ENCODE measurements around the gene HBS1L.

HBS1L gene

DNA sequence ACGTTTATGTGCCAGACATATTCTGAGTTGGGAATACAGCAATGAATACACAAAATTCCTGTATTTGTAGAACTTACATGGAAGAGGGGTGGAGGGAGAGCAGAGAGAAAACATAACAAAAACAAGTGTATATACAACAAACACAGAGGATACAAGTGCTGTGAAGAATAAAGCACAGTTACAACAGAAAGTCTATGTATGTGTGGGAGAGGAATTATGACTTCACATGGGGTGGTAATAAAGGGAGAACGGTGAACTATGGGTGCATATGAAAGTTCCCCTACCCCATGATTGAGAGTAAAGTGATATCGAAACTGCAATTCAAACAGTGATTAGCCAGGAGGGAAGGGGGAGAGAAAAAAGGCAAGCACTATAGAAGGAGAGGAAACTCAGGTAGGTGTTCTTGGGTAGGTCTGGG is 24.6 kb downstream of the HBS1L start:
- Histone ChIP-seq H3K36me3 (peaks cover 20% of the 10 kb centered on the region), H3K27me3 (no peaks in the 10 kb centered on the region), H3K4me3 (ENCODE audit: low read depth, low read length) (no peak overlapping the region), H3K4me1 (no peaks in the 10 kb centered on the region), H3K9me3 (no peaks in the 10 kb centered on the region)
- TF ChIP-seq, protein P1, sequence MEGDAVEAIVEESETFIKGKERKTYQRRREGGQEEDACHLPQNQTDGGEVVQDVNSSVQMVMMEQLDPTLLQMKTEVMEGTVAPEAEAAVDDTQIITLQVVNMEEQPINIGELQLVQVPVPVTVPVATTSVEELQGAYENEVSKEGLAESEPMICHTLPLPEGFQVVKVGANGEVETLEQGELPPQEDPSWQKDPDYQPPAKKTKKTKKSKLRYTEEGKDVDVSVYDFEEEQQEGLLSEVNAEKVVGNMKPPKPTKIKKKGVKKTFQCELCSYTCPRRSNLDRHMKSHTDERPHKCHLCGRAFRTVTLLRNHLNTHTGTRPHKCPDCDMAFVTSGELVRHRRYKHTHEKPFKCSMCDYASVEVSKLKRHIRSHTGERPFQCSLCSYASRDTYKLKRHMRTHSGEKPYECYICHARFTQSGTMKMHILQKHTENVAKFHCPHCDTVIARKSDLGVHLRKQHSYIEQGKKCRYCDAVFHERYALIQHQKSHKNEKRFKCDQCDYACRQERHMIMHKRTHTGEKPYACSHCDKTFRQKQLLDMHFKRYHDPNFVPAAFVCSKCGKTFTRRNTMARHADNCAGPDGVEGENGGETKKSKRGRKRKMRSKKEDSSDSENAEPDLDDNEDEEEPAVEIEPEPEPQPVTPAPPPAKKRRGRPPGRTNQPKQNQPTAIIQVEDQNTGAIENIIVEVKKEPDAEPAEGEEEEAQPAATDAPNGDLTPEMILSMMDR (IDR thresholded peaks at IDR 0.05; ENCODE audit: low read depth, low read length) = no peak
- DNase-seq = no peak

DNA sequence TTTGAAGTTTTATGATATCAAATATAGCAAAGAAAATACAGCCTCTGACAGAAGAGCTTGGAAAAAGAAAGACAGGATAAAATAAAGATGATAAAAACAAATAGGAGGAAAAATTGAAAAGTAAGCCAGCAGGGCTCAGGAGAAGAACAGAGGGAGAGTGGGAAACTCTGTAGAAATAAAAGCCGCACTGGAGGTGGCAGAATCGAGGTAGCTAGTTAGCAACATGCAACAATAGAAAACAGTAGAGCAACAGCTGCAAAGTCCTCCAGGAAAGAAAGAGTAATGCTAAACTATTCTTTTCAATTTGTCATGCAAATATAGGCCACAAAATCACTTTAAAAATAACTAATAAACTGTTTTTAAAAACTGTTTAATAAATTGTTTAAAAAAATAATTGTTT is 28.8 kb downstream of the HBS1L start:
- H3K27me3 ChIP-seq = no peaks in the 10 kb centered on the region
- no peak for DNase-seq
- H3K36me3 ChIP-seq = no peaks in the 10 kb centered on the region; the same call in 1 of the 2 replicates
- H3K4me1 ChIP-seq = peaks cover under 1% of the 10 kb centered on the region; the same call in 1 of the 2 replicates
- TF ChIP-seq, protein P1 (IDR thresholded peaks at IDR 0.05; ENCODE audit: low read depth, low read length) = no peak
- no peaks in the 10 kb centered on the region for H3K9me3 ChIP-seq
- no peak overlapping the region for H3K4me3 ChIP-seq (ENCODE audit: low read depth, low read length)

DNA sequence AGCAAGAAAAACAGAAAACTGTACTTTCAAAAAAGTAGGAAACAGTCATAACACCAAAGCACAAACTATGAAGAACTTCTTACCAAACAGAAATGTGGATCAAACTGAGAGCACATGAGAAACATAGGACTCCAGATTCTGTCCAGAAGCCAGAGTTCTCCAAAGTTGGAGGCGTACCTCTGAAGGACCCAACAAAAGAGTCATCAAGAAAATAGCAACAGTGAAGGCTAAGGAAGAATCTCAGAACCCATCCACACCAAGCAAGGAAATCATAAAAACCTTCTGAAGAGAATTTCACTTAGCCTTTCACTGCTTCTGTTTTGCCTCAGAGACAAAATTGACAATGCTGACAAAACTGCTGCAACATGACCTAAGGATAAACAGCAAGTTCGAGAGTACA is 29.4 kb downstream of the HBS1L start:
- no peak for DNase-seq
- no peaks in the 10 kb centered on the region for H3K9me3 ChIP-seq
- no peaks in the 10 kb centered on the region for H3K36me3 ChIP-seq
- no peaks in the 10 kb centered on the region for H3K27me3 ChIP-seq
- no peak overlapping the region for H3K4me3 ChIP-seq (ENCODE audit: low read depth, low read length)
- TF ChIP-seq, protein P1 (IDR thresholded peaks at IDR 0.05; ENCODE audit: low read depth, low read length) = no peak
- peaks cover 3% of the 10 kb centered on the region; the same call in 1 of the 2 replicates for H3K4me1 ChIP-seq

DNA sequence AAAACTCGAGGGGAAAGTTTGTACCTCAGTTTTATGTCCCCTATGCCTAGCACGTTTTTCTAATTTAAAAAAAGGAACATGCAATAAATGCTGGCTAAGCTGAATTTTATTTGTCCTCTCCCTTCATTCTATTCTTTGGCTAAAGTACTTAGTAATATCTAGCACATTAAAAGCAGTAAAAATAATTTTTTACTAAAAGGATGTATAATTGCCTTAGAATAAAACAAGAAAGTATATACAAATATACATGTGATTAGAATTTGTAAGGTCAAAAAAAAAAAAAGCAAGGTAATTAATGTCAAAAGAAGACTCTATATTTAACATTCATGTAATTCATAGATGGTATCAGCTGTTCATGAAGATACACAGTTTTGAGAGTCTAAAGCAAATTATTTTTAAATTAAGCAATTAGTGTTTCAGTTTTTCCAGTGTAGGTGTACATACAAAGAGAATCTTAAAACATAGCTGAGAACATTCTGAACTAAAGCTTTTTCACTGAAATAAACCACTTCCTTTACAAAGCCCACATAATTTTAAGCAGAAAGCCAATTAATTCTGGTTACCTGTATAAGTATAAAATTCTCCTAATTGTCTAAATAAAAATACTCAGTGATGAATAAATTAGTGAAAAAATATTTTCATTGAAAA is 32.4 kb downstream of the HBS1L start:
- H3K36me3 ChIP-seq = no peaks in the 10 kb centered on the region
- no peak for DNase-seq
- no peaks in the 10 kb centered on the region for H3K9me3 ChIP-seq
- peaks cover 5% of the 10 kb centered on the region; the same call in 1 of the 2 replicates for H3K4me1 ChIP-seq
- H3K27me3 ChIP-seq = no peaks in the 10 kb centered on the region
- TF ChIP-seq, protein P1 (IDR thresholded peaks at IDR 0.05; ENCODE audit: low read depth, low read length) = no peak
- H3K4me3 ChIP-seq (ENCODE audit: low read depth, low read length) = no peak overlapping the region

DNA sequence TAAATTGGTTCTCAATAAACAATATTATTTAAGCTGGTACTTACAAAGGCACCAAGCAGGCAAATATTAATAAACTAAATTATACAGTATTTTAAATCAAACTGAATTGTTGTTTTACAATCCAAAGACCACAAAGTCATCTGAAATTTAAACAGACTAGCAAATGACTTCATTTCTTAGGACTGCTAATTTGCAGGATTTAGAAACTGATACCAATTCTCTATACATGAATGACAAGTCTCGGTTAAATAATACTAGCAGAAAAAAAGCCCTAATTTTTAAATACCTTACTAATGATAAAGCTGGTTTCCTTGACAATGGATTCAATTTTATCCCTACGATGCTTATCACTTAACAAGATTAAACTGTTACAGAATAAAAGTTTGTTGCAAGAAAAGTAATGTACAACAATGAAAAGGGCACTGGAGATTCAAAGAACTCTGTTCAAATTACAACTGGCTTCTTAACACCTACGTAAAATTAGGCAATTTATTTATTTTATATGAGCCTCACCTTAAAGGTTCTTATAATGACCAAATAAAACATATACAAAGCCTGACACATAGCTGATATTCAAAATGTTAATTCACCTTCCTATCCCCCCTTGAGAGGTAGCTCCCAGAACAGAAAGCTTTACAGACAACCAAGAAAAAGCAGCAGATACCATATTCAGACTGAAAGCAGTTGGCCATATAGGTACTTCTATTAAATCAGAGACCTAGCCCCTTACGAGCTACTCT is 33.1 kb downstream of the HBS1L start:
- no peak overlapping the region for H3K4me3 ChIP-seq (ENCODE audit: low read depth, low read length)

More for the DNA sequence above, 33.1 kb downstream of the HBS1L start:
- TF ChIP-seq, protein P1 (IDR thresholded peaks at IDR 0.05; ENCODE audit: low read depth, low read length) = no peak
- Histone ChIP-seq H3K27me3 (no peaks in the 10 kb centered on the region), H3K4me1 (peaks cover 6% of the 10 kb centered on the region; the same call in 1 of the 2 replicates), H3K36me3 (no peaks in the 10 kb centered on the region), H3K9me3 (no peaks in the 10 kb centered on the region)
- no peak for DNase-seq

Measured in BE2C (cell line).